Muscle of arm (tissue), 12 donors: ENCODE measurements around the gene GAMT. TPM values are rescaled to one million over a fixed set of nuclear protein-coding genes. Genes with fewer than 3 reads are reported as not detected.

Experiments used
- DNase-seq: peaks from one replicate; pipeline ENCODE4 v3.0.0-alpha.2; 2013
- polyA plus RNA-seq, 12 donors: library from polyadenylated mRNA; unstranded; fragments of 120-200 nt; gene quantifications; one replicate each; pipeline ENCODE4 v1.2.1, GENCODE V29; 2013; ENCODE audit not compliant: insufficient read length in 12 of 12

The GAMT gene
- polyA plus RNA-seq, 12 donors = 83.4 to 279 (median 178) TPM; not detected in 1

GRCh38 chr19:1350867-1351266, 50.5 kb downstream of the GAMT start:
- DNase-seq = no peak

DNA sequence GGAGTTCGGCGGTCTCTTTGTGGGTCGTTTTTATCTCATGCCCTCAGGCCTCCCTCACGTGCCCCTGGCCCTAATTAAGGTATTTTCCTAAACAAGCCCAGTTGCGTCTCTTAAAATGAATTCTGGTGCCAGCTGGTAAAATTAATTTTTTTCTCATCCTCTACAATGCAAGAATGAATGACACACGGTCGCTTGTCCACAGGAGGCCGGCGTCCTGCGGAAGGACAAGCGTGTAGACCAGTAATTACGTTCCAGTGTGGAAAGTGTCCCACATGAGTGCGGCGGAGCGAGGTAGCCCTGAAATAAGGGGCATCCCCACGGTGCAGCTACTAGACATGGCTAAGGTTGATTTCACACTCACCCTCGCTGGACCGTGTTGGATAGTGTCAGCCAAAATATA, 52.1 kb downstream of the GAMT start:
- DNase-seq = no peak

Other genes with a start within 250 kb of the GAMT start
- gene SBNO2, start 227.3 kb downstream of the GAMT start, polyA plus RNA-seq = 10 to 100 TPM in 6 of 12 donors, 1 to 10 TPM in 5, not detected in 1; 7.4 to 33.2 (median 10.2) TPM
- gene STK11, start 195.8 kb downstream of the GAMT start, polyA plus RNA-seq = 10 to 100 TPM in 11 of 12 donors, not detected in 1; 35.8 to 56.1 (median 44.3) TPM
- gene CBARP, start 163.5 kb downstream of the GAMT start, polyA plus RNA-seq = 1 to 10 TPM in 7 of 12 donors, under 1 TPM in 3, not detected in 2; 0.65 to 2.2 (median 1.1) TPM
- 100 to 1,000 TPM in 10 of 12 donors, 10 to 100 TPM in 1, not detected in 1; 94.6 to 231 (median 136) TPM for gene ATP5F1D, start 159.8 kb downstream of the GAMT start, polyA plus RNA-seq
- 100 to 1,000 TPM in 1 of 12 donors, 10 to 100 TPM in 11; 22.4 to 149 (median 30.9) TPM for gene MIDN, start 153.0 kb downstream of the GAMT start, polyA plus RNA-seq
- 100 to 1,000 TPM; 391 to 559 (median 467) TPM for gene CIRBP, start 132.2 kb downstream of the GAMT start, polyA plus RNA-seq
- gene FAM174C, start 126.0 kb downstream of the GAMT start, polyA plus RNA-seq = 10 to 100 TPM in 9 of 12 donors, 1 to 10 TPM in 1, not detected in 2; 9.4 to 17.0 (median 12.6) TPM
- gene EFNA2, start 115.7 kb downstream of the GAMT start, polyA plus RNA-seq = 10 to 100 TPM in 1 of 12 donors, 1 to 10 TPM in 6, under 1 TPM in 4, not detected in 1; 0.33 to 12.8 (median 1.5) TPM
- gene NDUFS7, start 17.6 kb downstream of the GAMT start, polyA plus RNA-seq = 10 to 100 TPM in 11 of 12 donors, not detected in 1; 44.5 to 91.2 (median 61.1) TPM
- gene DAZAP1, start 6.0 kb upstream of the GAMT start, polyA plus RNA-seq = 100 to 1,000 TPM in 1 of 12 donors, 10 to 100 TPM in 10, not detected in 1; 53.6 to 125 (median 62.2) TPM
- 1,000 to 10,000 TPM in 4 of 12 donors, 100 to 1,000 TPM in 7, not detected in 1; 661 to 1,382 (median 915) TPM for gene RPS15, start 36.9 kb upstream of the GAMT start, polyA plus RNA-seq
- 1 to 10 TPM in 2 of 12 donors, under 1 TPM in 9, not detected in 1; 0.45 to 6.1 (median 0.74) TPM for gene APC2, start 48.6 kb upstream of the GAMT start, polyA plus RNA-seq
- gene C19orf25, start 77.7 kb upstream of the GAMT start, polyA plus RNA-seq = 10 to 100 TPM in 11 of 12 donors, not detected in 1; 13.1 to 23.4 (median 14.4) TPM
- gene PCSK4, start 88.8 kb upstream of the GAMT start, polyA plus RNA-seq = 1 to 10 TPM in 3 of 12 donors, under 1 TPM in 7, not detected in 2; 0.52 to 3.3 (median 0.79) TPM
- gene REEP6, start 89.6 kb upstream of the GAMT start, polyA plus RNA-seq = 10 to 100 TPM in 1 of 12 donors, 1 to 10 TPM in 10, not detected in 1; 1.2 to 16.1 (median 1.7) TPM
- 10 to 100 TPM in 11 of 12 donors, not detected in 1; 10.4 to 20.2 (median 14.7) TPM for gene ADAMTSL5, start 111.5 kb upstream of the GAMT start, polyA plus RNA-seq
- gene PLK5, start 122.5 kb upstream of the GAMT start, polyA plus RNA-seq = under 1 TPM in 7 of 12 donors, not detected in 5; 0.17 to 0.78 (median 0.24) TPM
- gene MEX3D, start 166.8 kb upstream of the GAMT start, polyA plus RNA-seq = 10 to 100 TPM in 11 of 12 donors, not detected in 1; 17.1 to 35.0 (median 21.8) TPM
- gene MBD3, start 191.3 kb upstream of the GAMT start, polyA plus RNA-seq = 10 to 100 TPM in 11 of 12 donors, not detected in 1; 40.7 to 68.7 (median 44.7) TPM
- gene UQCR11, start 203.9 kb upstream of the GAMT start, polyA plus RNA-seq = 100 to 1,000 TPM in 6 of 12 donors, 10 to 100 TPM in 5, not detected in 1; 49.0 to 127 (median 106) TPM